Ishikawa (cell line): ENCODE results near the gene PTTG1IP.

Experiments
- CEBPB ChIP-seq: IDR thresholded peaks from 2 replicates; pipeline ENCODE4 v1.6.1; 2012
- CREB1 ChIP-seq: IDR thresholded peaks from 2 replicates; pipeline ENCODE4 v1.6.1; 2012; ENCODE audit warnings: low read depth
- EGR1 ChIP-seq: IDR thresholded peaks from 2 replicates; pipeline ENCODE4 v1.6.1; 2012
- EP300 ChIP-seq: IDR thresholded peaks from 2 replicates; pipeline ENCODE4 v1.6.1; 2012; ENCODE audit warnings: borderline replicate concordance
- FOXM1 ChIP-seq: IDR thresholded peaks from 2 replicates; pipeline ENCODE4 v1.6.1; 2012; ENCODE audit warnings: low read depth, borderline replicate concordance
- MAX ChIP-seq: IDR thresholded peaks from 2 replicates; pipeline ENCODE4 v1.6.1; 2012
- NFIC ChIP-seq: IDR thresholded peaks from 2 replicates; pipeline ENCODE4 v1.6.1; 2012
- RAD21 ChIP-seq: IDR thresholded peaks from 2 replicates; pipeline ENCODE4 v1.6.1; 2012; ENCODE audit warnings: low read depth
- REST ChIP-seq: IDR thresholded peaks from 2 replicates; pipeline ENCODE4 v1.6.1; 2012; ENCODE audit warnings: low read depth, mild to moderate bottlenecking
- TAF1 ChIP-seq: IDR thresholded peaks from 2 replicates; pipeline ENCODE4 v1.6.1; 2012; ENCODE audit warnings: low read depth, mild to moderate bottlenecking
- TCF12 ChIP-seq: IDR thresholded peaks from 2 replicates; pipeline ENCODE4 v1.6.1; 2012; ENCODE audit warnings: low read depth
- TEAD4 ChIP-seq: IDR thresholded peaks from 2 replicates; pipeline ENCODE4 v1.6.1; 2012
- USF1 ChIP-seq: IDR thresholded peaks from 2 replicates; pipeline ENCODE4 v1.6.1; 2012
- YY1 ChIP-seq: IDR thresholded peaks from 2 replicates; pipeline ENCODE4 v1.6.1; 2012; ENCODE audit warnings: low read depth
- ZBTB7A ChIP-seq: IDR thresholded peaks from 2 replicates; pipeline ENCODE4 v1.6.1; 2012; ENCODE audit warnings: low read depth

PTTG1IP gene

GRCh38 chr21:44842087-44842486 lies 31.4 kb downstream of the PTTG1IP start:
- no peak for TF ChIP-seq TAF1
- TF ChIP-seq NFIC = no peak
- no peak for TF ChIP-seq CREB1
- TF ChIP-seq FOXM1 = no peak
- no peak for TF ChIP-seq CEBPB
- no peak for TF ChIP-seq EP300
- TF ChIP-seq TCF12 = no peak
- TF ChIP-seq ZBTB7A = no peak
- TF ChIP-seq RAD21 = no peak
- TF ChIP-seq REST = no peak
- TF ChIP-seq MAX = no peak
- TF ChIP-seq EGR1 = no peak
- no peak for TF ChIP-seq USF1
- TF ChIP-seq YY1 = no peak
- no peak for TF ChIP-seq TEAD4

- TF ChIP-seq RAD21 (no peak), MAX (no peak), NFIC (no peak), TAF1 (no peak), YY1 (no peak), CREB1 (no peak), ZBTB7A (no peak), REST (no peak), FOXM1 (no peak), TEAD4 (no peak), EGR1 (no peak), TCF12 (no peak), EP300 (no peak), CEBPB (no peak)
These were observed 32.7 kb downstream of the PTTG1IP start for GRCh38 chr21:44840771-44841170.

- TF ChIP-seq TCF12 (no peak), USF1 (no peak), RAD21 (no peak), TEAD4 (no peak), EP300 (no peak), MAX (no peak), CEBPB (no peak), CREB1 (no peak), REST (no peak), YY1 (no peak), TAF1 (no peak), ZBTB7A (no peak), FOXM1 (no peak), NFIC (no peak), EGR1 (no peak)
These were observed 34.5 kb downstream of the PTTG1IP start for GRCh38 chr21:44838951-44839350.

GRCh38 chr21:44838039-44838895 lies 35.2 kb downstream of the PTTG1IP start:
- TF ChIP-seq TAF1 (no peak), TCF12 (no peak), CEBPB (no peak), USF1 (no peak), ZBTB7A (no peak), EP300 (no peak), TEAD4 (no peak), NFIC (no peak), RAD21 (no peak), EGR1 (no peak), CREB1 (no peak), FOXM1 (no peak), MAX (no peak), YY1 (no peak), REST (no peak)
